ENCODE results near the gene GUCY1A1. TPM values are rescaled to one million over a fixed set of nuclear protein-coding genes. Genes with fewer than 3 reads are reported as not detected.

The GUCY1A1 gene
- total RNA-seq, 1 experiment from 2014 or later = not detected

GRCh38 chr4:155774033-155774432, 107.4 kb downstream of the GUCY1A1 start:
- Histone ChIP-seq H4K20me1 (ENCODE audit: insufficient read depth) (no peaks in the 10 kb centered on the region), H3K9me2 (ENCODE audit: insufficient read depth) (no peaks in the 10 kb centered on the region), H3K9ac (ENCODE audit: low read length) (no peak overlapping the region), H3K4me1 (ENCODE audit: control insufficient read depth in 1 of 2, insufficient read depth in 2 of 2, low read length in 2 of 2) (no peaks in the 10 kb centered on the region), H3K27me3 (ENCODE audit: insufficient read depth, low read length) (no peaks in the 10 kb centered on the region), H3K9me3 (ENCODE audit: control insufficient read depth in 1 of 2, insufficient read depth in 1 of 2, low read depth in 1 of 2, low read length in 2 of 2) (no peaks in the 10 kb centered on the region), H3K79me2 (ENCODE audit: insufficient read depth, low read length) (no peaks in the 10 kb centered on the region), H3K4me3 (replicated peaks in 1 of 2; ENCODE audit: low read depth in 1 of 2, low read length in 2 of 2) (no peak overlapping the region), H2AFZ (ENCODE audit: low read depth, low read length, poor library complexity, severe bottlenecking) (no peak overlapping the region), H3K27ac (ENCODE audit: low read depth, low read length) (no peak overlapping the region), H3K4me2 (ENCODE audit: low read length) (no peak overlapping the region), H3K36me3 (ENCODE audit: control insufficient read depth in 1 of 2, insufficient read depth in 2 of 2, low read length in 2 of 2) (no peaks in the 10 kb centered on the region)
- RAD21 ChIA-PET (ENCODE audit: low non-redundant PET in 1 of 2, low total read pairs in 2 of 2, uncharacterized antibody in 2 of 2, unreplicated experiment in 2 of 2) = interaction anchor here in 1 of 2 experiments (0.6 kb wide), 1 partner anchor 1224 kb away, joined by 4 read pairs; no protein-coding TSS in a partner anchor
- TF ChIP-seq CBX3 (IDR thresholded peaks at IDR 0.05; ENCODE audit: low read depth) = no peak
- no peak for TF ChIP-seq SIN3A (IDR thresholded peaks at IDR 0.05; ENCODE audit: low read depth)
- TF ChIP-seq, protein P1, sequence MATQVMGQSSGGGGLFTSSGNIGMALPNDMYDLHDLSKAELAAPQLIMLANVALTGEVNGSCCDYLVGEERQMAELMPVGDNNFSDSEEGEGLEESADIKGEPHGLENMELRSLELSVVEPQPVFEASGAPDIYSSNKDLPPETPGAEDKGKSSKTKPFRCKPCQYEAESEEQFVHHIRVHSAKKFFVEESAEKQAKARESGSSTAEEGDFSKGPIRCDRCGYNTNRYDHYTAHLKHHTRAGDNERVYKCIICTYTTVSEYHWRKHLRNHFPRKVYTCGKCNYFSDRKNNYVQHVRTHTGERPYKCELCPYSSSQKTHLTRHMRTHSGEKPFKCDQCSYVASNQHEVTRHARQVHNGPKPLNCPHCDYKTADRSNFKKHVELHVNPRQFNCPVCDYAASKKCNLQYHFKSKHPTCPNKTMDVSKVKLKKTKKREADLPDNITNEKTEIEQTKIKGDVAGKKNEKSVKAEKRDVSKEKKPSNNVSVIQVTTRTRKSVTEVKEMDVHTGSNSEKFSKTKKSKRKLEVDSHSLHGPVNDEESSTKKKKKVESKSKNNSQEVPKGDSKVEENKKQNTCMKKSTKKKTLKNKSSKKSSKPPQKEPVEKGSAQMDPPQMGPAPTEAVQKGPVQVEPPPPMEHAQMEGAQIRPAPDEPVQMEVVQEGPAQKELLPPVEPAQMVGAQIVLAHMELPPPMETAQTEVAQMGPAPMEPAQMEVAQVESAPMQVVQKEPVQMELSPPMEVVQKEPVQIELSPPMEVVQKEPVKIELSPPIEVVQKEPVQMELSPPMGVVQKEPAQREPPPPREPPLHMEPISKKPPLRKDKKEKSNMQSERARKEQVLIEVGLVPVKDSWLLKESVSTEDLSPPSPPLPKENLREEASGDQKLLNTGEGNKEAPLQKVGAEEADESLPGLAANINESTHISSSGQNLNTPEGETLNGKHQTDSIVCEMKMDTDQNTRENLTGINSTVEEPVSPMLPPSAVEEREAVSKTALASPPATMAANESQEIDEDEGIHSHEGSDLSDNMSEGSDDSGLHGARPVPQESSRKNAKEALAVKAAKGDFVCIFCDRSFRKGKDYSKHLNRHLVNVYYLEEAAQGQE (IDR thresholded peaks at IDR 0.05; ENCODE audit: low read depth) = no peak
- no peak for TF ChIP-seq FOSL1 (IDR thresholded peaks at IDR 0.05; ENCODE audit: low read depth)
- no peak for TF ChIP-seq ATF3 (IDR thresholded peaks at IDR 0.05)
- TF ChIP-seq ZNF274 (IDR thresholded peaks at IDR 0.05; ENCODE audit: low read depth, low read length) = no peak
- no peak for TF ChIP-seq JUND (IDR thresholded peaks at IDR 0.05)
- no peak for TF ChIP-seq ELF1 (IDR thresholded peaks at IDR 0.05; ENCODE audit: borderline replicate concordance, low read depth)
- ATAC-seq (no peak), DNase-seq (ENCODE audit: low read depth, low spot score) (no peak)
- CTCF ChIA-PET = interaction anchor here (2.0 kb wide), 1 partner anchor 13 kb away, joined by 6 read pairs; no protein-coding TSS in a partner anchor
- intact Hi-C loops (cut with micrococcal nuclease) = no loop called here
- BruUV-seq (replicated peaks) = no TSS peak
- POLR2A ChIA-PET = no interaction called here

All from HCT116 (cell line).